Osteocyte (in vitro differentiated cells): Measurements from ENCODE around the gene NKX6-2. TPM values are rescaled to one million over a fixed set of nuclear protein-coding genes. Genes with fewer than 3 reads are reported as not detected.

ENCODE experiments used
- DNase-seq: peaks from one replicate; pipeline ENCODE4 v3.0.0; 2021; ENCODE audit warnings: mixed read lengths; ENCODE audit not compliant: unreplicated experiment; ENCODE audit errors: extremely low spot score
- H3K27ac Mint-ChIP-seq: one replicate; pipeline ENCODE4 v1.8.0; 2021; ENCODE audit warnings: mild to moderate bottlenecking, mixed read lengths; ENCODE audit not compliant: unreplicated experiment
- H3K27me3 Mint-ChIP-seq: one replicate; pipeline ENCODE4 v1.8.0; 2021; ENCODE audit warnings: mixed read lengths; ENCODE audit not compliant: unreplicated experiment
- H3K36me3 Mint-ChIP-seq: one replicate; pipeline ENCODE4 v1.8.0; 2021; ENCODE audit warnings: mixed read lengths; ENCODE audit not compliant: unreplicated experiment
- H3K4me1 Mint-ChIP-seq: one replicate; pipeline ENCODE4 v1.8.0; 2021; ENCODE audit warnings: mixed read lengths; ENCODE audit not compliant: unreplicated experiment
- H3K4me3 Mint-ChIP-seq: one replicate; pipeline ENCODE4 v1.8.0; 2021; ENCODE audit warnings: mild to moderate bottlenecking, moderate library complexity, mixed read lengths; ENCODE audit not compliant: unreplicated experiment
- H3K9me3 Mint-ChIP-seq: one replicate; pipeline ENCODE4 v1.8.0; 2021; ENCODE audit warnings: mixed read lengths; ENCODE audit not compliant: unreplicated experiment
- total RNA-seq: library from RNA; stranded (reverse); gene quantifications from 2 replicates; pipeline ENCODE4 v1.2.1, GENCODE V29; 2021
- TF ChIP-seq, protein P1 (sequence below): fragments of 200-600 bp; sonication (generic); IDR thresholded peaks from 2 replicates; pipeline ENCODE4 v1.5.0; 2021; ENCODE audit warnings: antibody characterized with exemption, mild to moderate bottlenecking, moderate library complexity

Gene NKX6-2
- total RNA-seq, 1 donor from 2014 or later = not detected

DNA sequence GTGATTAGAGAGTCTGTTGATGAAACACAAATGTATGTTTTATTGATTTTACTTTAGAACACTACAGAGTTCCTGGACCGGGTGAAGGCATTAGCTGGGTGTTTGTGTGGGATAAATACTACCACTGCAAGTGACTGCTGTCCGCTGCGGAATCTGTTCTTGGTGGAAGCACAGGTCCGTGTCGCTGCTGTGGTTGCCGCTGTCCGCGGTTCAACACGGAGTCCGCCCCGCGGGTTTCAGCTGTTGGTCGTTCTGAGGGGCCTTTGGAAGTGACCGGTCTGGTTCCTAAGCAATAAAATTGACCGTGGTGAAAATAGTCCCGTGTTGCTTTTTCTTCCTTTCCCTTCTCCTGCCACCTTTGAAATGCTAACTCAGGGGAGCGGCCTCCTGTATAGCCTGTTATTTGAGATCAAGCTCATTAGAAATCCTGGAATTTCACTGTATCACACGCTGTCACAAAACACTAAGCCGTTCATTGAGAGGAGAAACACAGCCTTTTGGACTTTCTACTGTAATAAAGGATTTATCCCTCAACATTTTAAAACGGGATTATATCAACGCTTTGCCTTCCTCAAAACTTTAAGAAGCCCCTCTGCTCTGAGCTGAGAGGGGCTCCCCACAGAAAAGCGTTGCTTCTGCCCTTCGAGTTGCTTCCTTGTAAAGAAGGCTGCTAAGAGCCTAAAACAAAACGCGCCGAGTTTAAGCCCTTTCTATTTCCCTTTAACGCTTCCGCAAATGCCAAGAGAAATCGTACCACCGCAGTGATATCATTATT lies 2.6 kb downstream of the NKX6-2 start:
- DNase-seq = no peak
- H3K9me3 Mint-ChIP-seq = no peaks in the 10 kb centered on the region
- H3K27me3 Mint-ChIP-seq = peaks cover 2% of the 10 kb centered on the region
- no peak overlapping the region for H3K27ac Mint-ChIP-seq
- no peaks in the 10 kb centered on the region for H3K4me1 Mint-ChIP-seq
- TF ChIP-seq, protein P1, sequence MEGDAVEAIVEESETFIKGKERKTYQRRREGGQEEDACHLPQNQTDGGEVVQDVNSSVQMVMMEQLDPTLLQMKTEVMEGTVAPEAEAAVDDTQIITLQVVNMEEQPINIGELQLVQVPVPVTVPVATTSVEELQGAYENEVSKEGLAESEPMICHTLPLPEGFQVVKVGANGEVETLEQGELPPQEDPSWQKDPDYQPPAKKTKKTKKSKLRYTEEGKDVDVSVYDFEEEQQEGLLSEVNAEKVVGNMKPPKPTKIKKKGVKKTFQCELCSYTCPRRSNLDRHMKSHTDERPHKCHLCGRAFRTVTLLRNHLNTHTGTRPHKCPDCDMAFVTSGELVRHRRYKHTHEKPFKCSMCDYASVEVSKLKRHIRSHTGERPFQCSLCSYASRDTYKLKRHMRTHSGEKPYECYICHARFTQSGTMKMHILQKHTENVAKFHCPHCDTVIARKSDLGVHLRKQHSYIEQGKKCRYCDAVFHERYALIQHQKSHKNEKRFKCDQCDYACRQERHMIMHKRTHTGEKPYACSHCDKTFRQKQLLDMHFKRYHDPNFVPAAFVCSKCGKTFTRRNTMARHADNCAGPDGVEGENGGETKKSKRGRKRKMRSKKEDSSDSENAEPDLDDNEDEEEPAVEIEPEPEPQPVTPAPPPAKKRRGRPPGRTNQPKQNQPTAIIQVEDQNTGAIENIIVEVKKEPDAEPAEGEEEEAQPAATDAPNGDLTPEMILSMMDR = no peak
- no peak overlapping the region for H3K4me3 Mint-ChIP-seq
- H3K36me3 Mint-ChIP-seq = peaks cover 4% of the 10 kb centered on the region

DNA sequence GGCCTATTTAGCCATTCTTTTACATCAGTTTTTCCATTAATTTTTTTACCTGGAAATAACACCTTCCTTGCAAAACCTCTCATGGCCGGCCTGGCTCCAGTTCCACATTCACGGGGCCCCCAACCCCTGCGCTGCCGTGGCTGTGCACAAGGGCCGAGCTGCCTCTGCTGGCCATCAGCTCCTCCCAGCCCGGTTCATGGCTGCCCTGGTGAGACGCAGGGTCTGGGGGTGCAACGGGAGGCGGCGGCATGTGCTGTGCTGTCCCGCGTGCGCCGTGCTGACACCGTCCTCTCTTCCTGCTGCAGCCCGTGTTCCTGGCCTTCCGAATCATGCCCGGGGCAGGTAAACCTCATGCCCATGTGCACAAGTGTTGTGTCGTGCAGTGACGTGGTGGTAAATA lies 4.4 kb downstream of the NKX6-2 start:
- Mint-ChIP-seq H3K36me3 (peaks cover 4% of the 10 kb centered on the region), H3K9me3 (no peaks in the 10 kb centered on the region), H3K4me3 (no peak overlapping the region), H3K27ac (no peak overlapping the region), H3K4me1 (no peaks in the 10 kb centered on the region), H3K27me3 (no peaks in the 10 kb centered on the region)
- no peak for DNase-seq
- TF ChIP-seq, protein P1 = no peak

DNA sequence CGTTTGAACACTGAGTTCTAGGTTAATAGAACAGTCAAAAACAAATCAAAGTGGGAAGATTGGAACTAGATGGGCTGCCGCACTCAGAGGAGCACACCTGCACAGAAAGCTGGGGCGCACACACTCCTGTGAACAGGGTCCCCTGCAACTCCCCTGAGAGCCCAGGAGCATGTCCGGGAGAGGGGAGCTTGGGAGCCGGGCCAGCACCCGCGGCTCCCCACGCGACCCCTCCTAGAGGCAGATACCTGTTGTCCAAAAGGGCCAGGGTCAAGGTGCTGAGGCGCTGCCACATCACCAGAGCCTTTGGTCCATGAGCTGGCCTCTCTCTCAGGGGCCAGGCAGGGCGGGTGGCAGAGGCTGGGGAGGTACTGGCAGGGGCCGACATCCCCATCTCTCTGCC lies 5.6 kb downstream of the NKX6-2 start:
- Mint-ChIP-seq H3K27ac (no peak overlapping the region), H3K9me3 (no peaks in the 10 kb centered on the region), H3K36me3 (peaks cover 4% of the 10 kb centered on the region), H3K4me1 (no peaks in the 10 kb centered on the region), H3K4me3 (no peak overlapping the region), H3K27me3 (no peaks in the 10 kb centered on the region)
- TF ChIP-seq, protein P1 = no peak
- DNase-seq = no peak

DNA sequence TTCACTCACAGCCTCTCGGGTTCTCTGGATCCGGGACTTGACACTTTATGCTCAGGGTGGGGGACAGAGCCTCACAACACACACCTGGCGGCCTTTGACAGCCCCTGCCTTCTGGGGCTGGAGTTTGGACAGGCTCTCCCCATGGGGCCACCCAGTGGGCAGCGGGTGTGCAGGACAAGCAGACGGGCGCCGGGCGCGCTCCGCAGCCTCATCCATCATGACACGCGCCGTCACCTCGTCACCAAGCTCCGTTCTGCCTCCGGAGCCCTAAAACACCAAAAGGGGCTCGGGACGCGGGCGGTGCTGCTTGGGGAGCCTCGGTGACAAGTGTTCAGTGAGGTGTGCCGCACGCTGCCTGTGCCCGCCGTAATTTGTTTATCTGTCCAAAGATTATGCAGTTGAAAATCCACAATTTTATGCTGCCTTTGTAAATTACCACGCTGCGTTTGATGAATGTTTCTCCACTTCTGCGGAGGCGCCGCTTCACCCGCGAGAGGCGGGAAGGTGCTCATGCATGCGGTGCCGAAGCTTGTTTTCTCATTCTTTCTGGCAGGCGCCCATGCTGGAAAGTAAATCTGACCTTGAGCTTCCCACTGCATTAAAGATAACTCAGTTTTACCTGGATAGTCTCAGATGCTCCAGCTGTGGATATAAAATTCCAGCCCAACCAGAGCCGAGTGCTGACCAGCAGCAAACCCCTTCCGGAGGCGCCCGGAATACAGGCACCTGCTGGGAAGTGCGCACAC lies 6.2 kb downstream of the NKX6-2 start:
- Mint-ChIP-seq H3K9me3 (no peaks in the 10 kb centered on the region), H3K4me3 (no peak overlapping the region), H3K4me1 (no peaks in the 10 kb centered on the region), H3K27me3 (no peaks in the 10 kb centered on the region), H3K36me3 (peaks cover 4% of the 10 kb centered on the region), H3K27ac (no peak overlapping the region)
- DNase-seq = no peak
- TF ChIP-seq, protein P1 = no peak

DNA sequence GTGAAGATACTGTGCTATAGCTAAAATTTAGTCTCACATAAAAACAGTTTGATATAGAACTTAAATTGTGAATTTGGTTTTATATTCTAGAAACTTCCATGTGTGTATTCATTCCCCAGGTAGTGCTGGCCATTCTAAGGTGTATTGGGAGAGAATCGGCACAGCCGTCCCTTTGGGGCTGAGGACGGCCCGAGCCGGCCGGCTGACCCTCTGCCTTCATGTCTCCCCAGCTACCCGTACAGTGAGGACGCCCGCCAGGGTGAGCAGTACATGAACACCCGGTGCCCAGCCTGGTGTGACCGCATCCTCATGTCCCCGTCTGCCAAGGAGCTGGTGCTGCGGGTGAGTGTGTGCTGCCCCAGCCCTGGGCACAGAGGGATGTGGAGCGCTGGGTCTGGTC lies 8.5 kb downstream of the NKX6-2 start:
- no peak overlapping the region for H3K4me3 Mint-ChIP-seq
- H3K27me3 Mint-ChIP-seq = no peaks in the 10 kb centered on the region
- H3K36me3 Mint-ChIP-seq = peaks cover 4% of the 10 kb centered on the region
- H3K9me3 Mint-ChIP-seq = no peaks in the 10 kb centered on the region
- no peak overlapping the region for H3K27ac Mint-ChIP-seq
- no peak for DNase-seq
- H3K4me1 Mint-ChIP-seq = no peaks in the 10 kb centered on the region
- TF ChIP-seq, protein P1 = no peak
